Stimulated activated CD8-positive, alpha-beta memory T cell treated with anti-CD3 and anti-CD28 coated beads, Interleukin-15, amount 100 ng/mL, for 48 hours (primary cell): ENCODE measurements around the gene APC2.
"Not testable (repeated sequence)": the region's sequence is repeated elsewhere in the genome, so short reads cannot be mapped to it uniquely, and the experiment has no call there.

Source experiments
- DNase-seq, 2 donors: peaks; one replicate each; pipeline ENCODE4 v3.0.0-alpha.2; 2020; ENCODE audit warnings: low read depth in 2 of 2

Gene APC2

DNA sequence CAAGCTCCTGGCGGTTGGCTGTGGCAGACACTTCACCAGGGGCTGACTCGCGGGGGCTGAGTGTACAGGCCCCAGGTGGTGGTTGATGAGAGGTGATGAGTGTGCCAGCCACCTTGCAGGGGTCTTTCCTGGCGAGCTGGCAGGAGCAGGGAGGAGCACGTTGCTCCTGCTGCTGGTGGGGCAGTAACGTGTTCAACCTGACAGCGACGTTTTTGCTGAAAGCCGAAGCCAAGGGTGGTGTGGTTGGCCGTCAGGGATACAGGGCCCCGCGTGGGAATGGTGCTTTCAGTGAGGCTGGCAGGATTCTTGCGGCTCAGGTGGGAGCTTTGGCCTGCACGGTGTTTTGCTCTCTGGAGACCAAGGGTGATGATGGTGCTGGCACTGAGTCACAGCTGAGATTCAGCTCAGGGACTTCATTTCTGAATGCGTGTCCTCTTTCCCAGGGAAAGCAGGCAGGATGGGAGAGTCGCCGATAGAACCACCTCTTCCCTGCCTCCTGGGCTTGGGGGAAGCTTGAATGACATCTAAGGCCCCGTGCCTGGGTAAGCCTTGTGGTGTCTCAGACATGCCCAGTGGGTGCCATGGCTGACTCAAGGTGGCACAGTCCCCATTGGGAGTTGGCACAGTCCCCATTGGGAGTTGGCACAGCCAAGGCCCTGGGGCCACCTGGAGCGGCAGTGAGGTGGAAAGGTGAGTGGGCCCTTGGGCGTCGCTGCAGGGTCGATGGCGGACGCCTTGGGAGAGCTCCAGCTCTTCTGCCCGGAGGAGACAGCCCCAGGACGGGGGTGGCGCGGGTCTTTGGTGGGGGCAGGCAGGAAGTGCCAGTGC lies 33.7 kb upstream of the APC2 start:
- no peak for DNase-seq

DNA sequence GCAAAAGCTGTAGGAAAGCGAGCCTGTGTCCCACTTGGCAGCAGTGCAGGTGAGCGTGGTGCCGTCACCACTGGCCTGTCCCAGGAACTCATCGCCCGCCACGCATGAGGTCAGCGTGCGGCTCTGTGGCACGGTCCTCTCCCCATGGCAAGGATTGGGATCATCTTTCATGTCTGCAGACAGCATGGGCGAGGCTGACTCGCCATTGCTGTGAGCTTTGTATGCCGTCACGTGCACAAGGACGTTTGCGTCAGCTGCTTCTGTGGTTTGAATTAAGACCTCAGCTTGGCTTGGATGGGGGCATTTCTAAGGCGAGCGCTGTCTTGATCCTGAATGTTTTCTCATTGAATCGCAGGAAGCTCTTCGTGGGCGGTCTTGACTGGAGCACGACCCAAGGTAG lies 32.8 kb upstream of the APC2 start:
- no peak for DNase-seq

- no peak for DNase-seq
These were observed 32.0 kb upstream of the APC2 start for GRCh38 chr19:1417681-1418495.

DNA sequence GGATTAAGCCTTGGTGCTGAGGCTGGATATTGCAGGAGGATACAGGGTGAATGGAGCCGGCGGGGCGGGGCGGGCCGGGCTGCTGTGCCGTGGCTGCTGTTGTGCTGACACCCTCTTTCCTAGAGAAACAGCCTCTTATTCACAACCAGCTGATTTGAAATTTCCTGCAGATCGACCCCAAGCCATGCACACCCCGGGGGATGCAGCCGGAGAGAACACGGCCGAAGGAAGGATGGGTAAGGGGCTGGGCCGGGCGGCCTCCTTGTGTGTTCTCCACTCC lies 31.5 kb upstream of the APC2 start:
- DNase-seq, result no peak

- DNase-seq, result no peak
These were observed 30.8 kb upstream of the APC2 start for GRCh38 chr19:1418951-1419738.

DNA sequence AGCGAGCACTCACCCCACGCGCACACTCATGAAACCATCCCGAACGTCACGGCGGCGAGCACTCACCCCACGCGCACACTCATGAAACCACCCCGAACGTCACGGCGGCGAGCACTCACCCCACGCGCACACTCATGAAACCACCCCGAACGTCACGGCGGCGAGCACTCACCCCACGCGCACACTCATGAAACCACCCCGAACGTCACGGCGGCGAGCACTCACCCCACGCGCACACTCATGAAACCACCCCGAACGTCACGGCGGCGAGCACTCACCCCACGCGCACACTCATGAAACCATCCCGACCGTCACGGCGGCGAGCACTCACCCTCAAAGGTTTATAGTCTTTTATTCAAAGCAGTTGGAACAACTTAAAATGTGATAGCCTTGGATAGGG lies 29.8 kb upstream of the APC2 start:
- DNase-seq, result not testable (repeated sequence)

DNA sequence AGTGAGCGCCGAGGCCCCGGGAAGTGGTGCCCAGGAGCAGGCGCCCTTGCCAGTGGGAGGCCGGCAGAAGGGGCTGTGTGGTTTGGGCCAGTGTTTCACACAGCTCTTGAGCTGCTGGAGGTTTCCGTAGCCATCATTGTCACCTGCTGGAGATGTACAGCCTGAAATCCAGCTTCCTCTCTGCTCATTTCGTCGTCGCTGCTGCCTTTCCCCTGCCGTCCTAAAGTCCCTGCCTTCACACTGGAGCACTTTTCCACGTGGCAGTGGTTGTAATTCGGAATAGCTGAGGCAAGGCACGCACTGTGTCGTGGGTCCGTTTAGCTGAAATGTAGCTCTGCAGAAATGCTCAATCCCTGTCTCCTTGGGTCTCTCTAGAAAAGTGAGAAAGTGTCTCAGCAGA lies 29.3 kb upstream of the APC2 start:
- no peak for DNase-seq

DNA sequence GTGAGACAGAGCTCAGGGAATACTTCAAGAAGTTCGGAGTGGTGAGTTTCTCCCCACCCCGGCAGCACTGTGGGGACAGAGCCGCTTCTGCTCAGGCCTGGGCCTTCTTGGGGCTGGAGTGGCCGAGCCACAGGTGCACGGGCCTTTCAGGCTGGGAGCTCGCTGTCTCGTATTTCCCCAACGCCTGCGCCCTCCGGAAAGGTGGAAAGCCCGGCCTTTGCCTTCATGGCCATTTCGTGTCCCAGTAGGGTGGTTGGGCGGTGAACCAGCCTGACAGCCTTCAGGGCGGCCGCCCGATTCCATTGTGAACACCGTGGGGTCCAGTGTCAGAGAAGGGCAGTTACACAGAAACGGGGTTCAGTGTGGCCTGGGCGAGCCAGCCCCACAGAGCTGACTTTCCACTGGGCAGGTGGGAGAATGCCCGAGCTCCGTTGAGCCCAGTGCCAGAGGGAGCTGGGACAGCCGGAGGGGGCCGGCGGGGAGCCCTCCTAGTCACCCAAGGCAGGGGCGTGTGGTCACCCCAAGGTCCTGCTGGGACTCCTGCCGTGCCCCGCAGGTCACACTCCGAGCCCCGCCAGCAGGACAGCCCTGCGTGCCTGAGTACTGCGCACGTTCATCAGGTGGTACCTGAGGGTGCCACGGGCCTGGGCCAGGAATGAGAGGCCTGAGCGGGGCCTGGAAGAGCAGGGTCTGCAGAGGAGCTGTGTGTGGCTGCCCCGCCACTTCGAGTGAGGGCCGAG lies 28.5 kb upstream of the APC2 start:
- no peak for DNase-seq

DNA sequence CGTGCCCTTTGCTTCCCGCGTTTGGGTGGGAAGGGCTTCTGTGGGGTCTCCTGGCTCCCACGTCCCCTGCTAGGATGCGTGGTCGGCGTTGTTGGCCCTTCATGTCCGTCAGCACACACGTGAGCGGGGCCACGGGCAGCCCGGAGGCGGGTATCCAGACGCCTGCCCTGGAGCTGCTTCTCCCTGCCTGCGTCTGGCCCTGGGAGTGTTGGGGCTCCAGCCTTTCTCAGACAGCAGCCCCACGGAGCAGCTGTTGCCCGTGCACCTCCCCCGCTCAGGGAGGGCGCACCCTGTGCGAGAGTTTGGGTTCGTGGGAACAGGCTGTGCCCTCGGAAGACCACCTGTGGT lies 28.0 kb upstream of the APC2 start:
- DNase-seq, result no peak

- no peak for DNase-seq
These were observed 27.6 kb upstream of the APC2 start for GRCh38 chr19:1422360-1422759.

DNA sequence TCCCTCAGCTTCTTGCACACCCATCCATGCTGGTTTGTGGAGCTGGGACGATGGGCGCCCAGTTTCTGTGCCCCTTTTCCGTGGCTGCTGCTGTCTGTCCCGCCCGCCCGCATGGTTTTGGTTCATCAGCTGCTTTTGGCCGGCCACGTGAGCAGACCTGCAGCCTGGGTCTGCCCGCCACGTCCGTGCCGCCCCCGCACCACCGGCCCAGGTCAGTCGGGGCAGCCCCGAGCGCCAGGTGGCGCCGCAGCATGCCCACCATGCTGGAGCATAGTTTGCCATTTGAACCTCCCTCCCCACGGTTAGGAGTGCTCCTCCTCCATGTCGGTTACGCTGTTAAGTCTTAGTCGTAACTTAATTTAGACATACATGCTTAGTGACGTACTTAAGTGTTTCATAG lies 27.0 kb upstream of the APC2 start:
- DNase-seq, result no peak

DNA sequence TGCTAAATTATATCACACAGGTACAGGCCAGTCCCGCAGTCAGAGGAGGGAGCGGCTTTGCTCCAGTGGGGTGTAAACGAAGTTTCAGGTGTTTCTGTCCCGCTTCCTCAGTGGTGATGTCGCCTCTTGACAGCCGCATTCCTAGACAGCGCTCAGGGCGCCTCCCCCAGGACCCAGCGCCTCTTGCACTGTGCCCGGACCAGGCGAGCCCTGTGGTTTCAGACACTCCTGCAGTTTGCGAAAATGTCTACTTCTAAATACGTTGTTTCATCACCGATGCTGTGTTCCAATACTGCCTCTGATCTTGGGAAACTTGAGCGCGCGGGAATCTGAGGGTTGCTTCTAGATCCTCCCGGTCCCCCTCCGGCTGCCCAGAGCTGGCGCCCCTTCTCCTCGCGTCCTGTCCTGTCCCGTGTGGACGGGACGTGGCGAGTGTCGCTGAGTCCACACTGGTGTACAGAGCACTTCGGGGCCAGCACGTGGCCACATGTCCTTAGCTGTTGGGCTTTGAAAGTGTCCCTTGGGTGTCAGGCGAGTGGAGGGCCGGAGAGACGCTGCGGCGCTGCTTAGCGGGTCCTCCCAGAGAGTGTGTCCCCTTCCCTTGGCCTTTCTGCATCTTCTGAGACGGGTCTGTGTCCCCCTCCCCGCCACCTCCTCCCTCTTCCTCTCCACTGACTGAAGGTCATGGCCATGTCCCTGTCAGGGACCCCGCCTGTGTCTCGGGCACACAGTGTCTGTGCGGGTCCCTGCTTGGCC lies 26.3 kb upstream of the APC2 start:
- DNase-seq, result no peak

GRCh38 chr19:1424192-1424955 lies 25.5 kb upstream of the APC2 start:
- DNase-seq, result no peak

- no peak for DNase-seq
These were observed 24.7 kb upstream of the APC2 start for GRCh38 chr19:1425102-1425837.

DNA sequence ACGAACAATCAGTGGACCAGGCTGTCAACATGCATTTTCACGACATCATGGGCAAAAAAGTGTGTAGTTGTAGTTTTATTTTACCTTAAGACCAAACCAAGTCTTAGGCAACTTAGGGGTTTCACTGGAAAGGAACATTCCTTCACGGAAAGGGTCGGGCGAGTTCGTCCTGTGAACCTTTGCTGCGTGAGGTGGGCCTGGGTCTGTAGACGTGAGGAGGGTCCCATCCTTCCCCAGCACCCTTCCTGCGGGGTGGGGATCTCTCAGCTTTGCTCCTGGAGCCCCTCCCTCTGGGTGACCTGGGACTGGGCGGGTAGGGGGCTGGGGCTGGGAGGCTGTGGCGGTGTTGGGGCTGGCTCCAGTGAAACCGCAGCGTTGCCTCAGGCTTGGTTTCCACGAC lies 24.0 kb upstream of the APC2 start:
- no peak for DNase-seq

- DNase-seq, result no peak
These were observed 23.2 kb upstream of the APC2 start for GRCh38 chr19:1426736-1427135.

GRCh38 chr19:1427221-1427920 lies 22.6 kb upstream of the APC2 start:
- no peak for DNase-seq

DNA sequence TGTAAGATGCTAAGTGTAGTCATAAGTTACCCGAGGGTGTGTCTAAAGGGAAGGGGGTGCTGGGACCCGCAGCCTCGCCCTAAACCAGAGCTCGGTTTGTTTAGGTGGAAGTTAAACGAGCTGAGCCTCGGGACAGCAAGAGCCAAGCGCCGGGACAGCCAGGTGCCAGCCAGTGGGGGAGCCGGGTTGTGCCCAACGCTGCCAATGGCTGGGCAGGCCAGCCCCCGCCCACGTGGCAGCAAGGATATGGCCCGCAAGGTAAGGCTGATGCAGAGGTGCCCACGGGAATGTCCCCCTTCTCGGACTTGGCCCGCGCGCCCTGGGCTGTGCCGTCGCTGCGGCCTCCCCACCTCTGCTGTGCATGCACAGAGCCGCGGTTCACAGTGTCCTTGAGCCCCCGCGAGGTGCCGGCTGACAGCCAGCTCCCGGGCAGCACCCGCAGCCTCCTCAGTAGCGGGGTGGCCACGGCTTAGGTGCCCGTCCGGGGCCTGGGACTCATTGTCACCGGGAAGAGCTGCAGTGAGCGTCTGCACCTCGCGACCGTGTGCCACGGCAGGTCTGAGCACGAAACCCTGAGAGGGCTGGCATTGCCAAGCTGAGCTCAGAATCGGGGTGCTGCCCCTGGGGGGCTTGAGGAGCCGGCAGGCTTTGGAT lies 21.1 kb upstream of the APC2 start:
- no peak for DNase-seq

DNA sequence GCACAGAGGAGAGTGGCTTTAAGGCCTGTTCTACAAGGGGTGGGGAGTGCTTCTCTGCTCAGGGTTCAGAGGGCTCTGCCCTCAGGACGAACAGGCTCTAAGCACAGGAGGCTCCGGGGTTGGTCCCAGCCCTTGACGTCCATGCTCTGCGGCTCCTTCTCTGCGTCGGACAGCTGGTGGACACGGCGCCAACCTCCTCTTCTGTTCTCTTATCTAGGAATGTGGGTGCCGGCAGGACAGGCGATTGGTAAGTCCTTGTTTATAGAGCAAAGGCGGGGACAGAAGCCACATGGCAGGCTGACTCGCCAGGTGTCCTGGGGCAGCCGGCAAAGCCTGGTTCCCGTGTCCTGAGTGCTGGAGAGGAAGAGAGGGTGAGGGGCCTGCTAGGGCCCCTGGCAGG lies 20.2 kb upstream of the APC2 start:
- DNase-seq, result no peak
